ENCODE data around the gene GAK.

DNA sequence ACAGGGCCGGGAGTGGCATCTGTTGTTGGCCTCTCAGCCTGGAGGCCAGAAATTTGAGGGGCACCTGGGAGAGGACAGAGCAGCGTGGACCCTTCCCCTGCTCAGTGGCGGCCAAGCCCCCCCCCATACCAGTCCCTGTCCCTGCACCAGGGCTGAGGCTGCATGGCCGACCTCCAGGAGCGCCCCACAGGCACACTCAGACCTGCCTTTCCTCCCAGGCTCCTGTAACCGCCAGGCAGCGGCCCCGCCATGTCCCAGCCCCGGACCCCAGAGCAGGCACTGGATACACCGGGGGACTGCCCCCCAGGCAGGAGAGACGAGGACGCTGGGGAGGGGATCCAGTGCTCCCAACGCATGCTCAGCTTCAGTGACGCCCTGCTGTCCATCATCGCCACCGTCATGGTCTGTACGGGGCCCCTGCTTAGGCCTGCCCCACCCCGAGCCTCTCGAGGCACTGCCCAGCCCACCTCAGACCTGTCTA lies 15.4 kb upstream of the GAK start:
- TF ChIP-seq, protein P1, sequence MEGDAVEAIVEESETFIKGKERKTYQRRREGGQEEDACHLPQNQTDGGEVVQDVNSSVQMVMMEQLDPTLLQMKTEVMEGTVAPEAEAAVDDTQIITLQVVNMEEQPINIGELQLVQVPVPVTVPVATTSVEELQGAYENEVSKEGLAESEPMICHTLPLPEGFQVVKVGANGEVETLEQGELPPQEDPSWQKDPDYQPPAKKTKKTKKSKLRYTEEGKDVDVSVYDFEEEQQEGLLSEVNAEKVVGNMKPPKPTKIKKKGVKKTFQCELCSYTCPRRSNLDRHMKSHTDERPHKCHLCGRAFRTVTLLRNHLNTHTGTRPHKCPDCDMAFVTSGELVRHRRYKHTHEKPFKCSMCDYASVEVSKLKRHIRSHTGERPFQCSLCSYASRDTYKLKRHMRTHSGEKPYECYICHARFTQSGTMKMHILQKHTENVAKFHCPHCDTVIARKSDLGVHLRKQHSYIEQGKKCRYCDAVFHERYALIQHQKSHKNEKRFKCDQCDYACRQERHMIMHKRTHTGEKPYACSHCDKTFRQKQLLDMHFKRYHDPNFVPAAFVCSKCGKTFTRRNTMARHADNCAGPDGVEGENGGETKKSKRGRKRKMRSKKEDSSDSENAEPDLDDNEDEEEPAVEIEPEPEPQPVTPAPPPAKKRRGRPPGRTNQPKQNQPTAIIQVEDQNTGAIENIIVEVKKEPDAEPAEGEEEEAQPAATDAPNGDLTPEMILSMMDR (IDR thresholded peaks at IDR 0.05), result no peak
- no peak for TF ChIP-seq POLR2A (IDR thresholded peaks at IDR 0.05)

All from right lobe of liver (tissue), 4 donors.